B cell (primary cell): ENCODE measurements around the gene MAP3K21. TPM values are rescaled to one million over a fixed set of nuclear protein-coding genes. Genes with fewer than 3 reads are reported as not detected.

Source experiments
- ATAC-seq: fragments of 200-7000 bp; cut with Tn5 transposase; one replicate; pipeline ENCODE4 v1.10.0; 2021; ENCODE audit warnings: low read depth, mild to moderate bottlenecking, moderate number of reproducible peaks, moderate library complexity
- CTCF ChIA-PET: fragments of 350-600 bp; sonication (Branson Sonifier 250); formaldehyde crosslinking; loops from one replicate; lab custom pipeline; 2021; ENCODE audit warnings: antibody characterized with exemption, inconsistent platforms; lab: Charles Lee
- POLR2A ChIA-PET: fragments of 350-600 bp; sonication (Branson Sonifier 250); formaldehyde crosslinking; loops from one replicate; lab custom pipeline; 2021; ENCODE audit warnings: antibody characterized with exemption; lab: Charles Lee
- DNase-seq: peaks from one replicate; pipeline ENCODE4 v3.0.0; 2013
- H2AFZ ChIP-seq: 2 replicates; pipeline ENCODE4 v1.6.1; 2012; ENCODE audit warnings: mild to moderate bottlenecking, low read depth, low read length; ENCODE audit not compliant: insufficient read depth, poor library complexity, severe bottlenecking
- H3K27ac ChIP-seq, 2 donors: 1 replicate in 1 of 2; 2 replicates in 1 of 2; pipeline ENCODE4 v1.5.1; 2012 to 2013; ENCODE audit warnings: low read length in 2 of 2, mild to moderate bottlenecking in 2 of 2, moderate library complexity in 1 of 2
- H3K27me3 ChIP-seq, 4 experiments: fragments of 200-600 bp in 1 of 4; sonication (generic) in 1 of 4; replicated peaks in 1 of 4; 1 replicate in 2 of 4; 2 replicates in 2 of 4; pipeline versions ENCODE4 v1.6.1 to v1.7.0; 2013 to 2016; ENCODE audit warnings: low read length in 3 of 4, mild to moderate bottlenecking in 2 of 4, mixed read lengths in 1 of 4, moderate library complexity in 1 of 4; ENCODE audit not compliant: insufficient read depth in 4 of 4, control insufficient read depth in 3 of 4; ENCODE audit errors: control extremely low read depth in 1 of 4
- H3K36me3 ChIP-seq, 2 experiments: replicated peaks in 1 of 2; 1 replicate in 1 of 2; 2 replicates in 1 of 2; pipeline versions ENCODE4 v1.6.1 to v1.7.1; 2013; ENCODE audit warnings: low read length in 1 of 2; ENCODE audit not compliant: insufficient read depth in 2 of 2, control insufficient read depth in 1 of 2; ENCODE audit errors: control extremely low read depth in 1 of 2, extremely low read depth in 1 of 2
- H3K4me1 ChIP-seq, 2 donors: fragments of 200-600 bp in 1 of 2; sonication (generic) in 1 of 2; 1 replicate in 1 of 2; 2 replicates in 1 of 2; pipeline versions ENCODE4 v1.5.1 to v1.6.1; 2013 to 2017; ENCODE audit warnings: low read length in 2 of 2; ENCODE audit not compliant: control insufficient read depth in 2 of 2, insufficient read depth in 2 of 2
- H3K4me2 ChIP-seq: replicated peaks from 2 replicates; pipeline ENCODE3; 2012; ENCODE audit warnings: mild to moderate bottlenecking, low read depth, low read length; ENCODE audit not compliant: poor library complexity, severe bottlenecking
- H3K4me3 ChIP-seq, 5 experiments: fragments of 200-600 bp in 1 of 5; sonication (generic) in 1 of 5; 1 replicate in 3 of 5; 2 replicates in 2 of 5; pipeline versions ENCODE4 v1.5.1 to v1.7.0; 2011 to 2016; ENCODE audit warnings: low read length in 4 of 5, mild to moderate bottlenecking in 4 of 5, low read depth in 2 of 5, control low read depth in 1 of 5, moderate library complexity in 1 of 5; ENCODE audit not compliant: insufficient read depth in 1 of 5; ENCODE audit errors: control extremely low read depth in 1 of 5, extremely low read depth in 1 of 5
- H3K79me2 ChIP-seq: fragments of 200-600 bp; sonication (generic); one replicate; pipeline ENCODE4 v1.6.0; 2016; ENCODE audit warnings: low read length; ENCODE audit not compliant: control insufficient read depth, insufficient read depth
- H3K9ac ChIP-seq: fragments of 200-600 bp; sonication (generic); 2 replicates; pipeline ENCODE4 v1.6.1; 2017; ENCODE audit warnings: mild to moderate bottlenecking, low read length, moderate library complexity
- H3K9me3 ChIP-seq, 3 donors: one replicate each; pipeline versions ENCODE4 v1.6.1 to v1.7.1; 2013; ENCODE audit warnings: low read length in 2 of 3; ENCODE audit not compliant: control insufficient read depth in 2 of 3, insufficient read depth in 1 of 3; ENCODE audit errors: control extremely low read depth in 1 of 3
- H4K20me1 ChIP-seq: 2 replicates; pipeline ENCODE4 v1.6.0; 2012; ENCODE audit warnings: mild to moderate bottlenecking, low read length; ENCODE audit not compliant: insufficient read depth, control insufficient read depth, poor library complexity, severe bottlenecking
- H3K27ac Mint-ChIP-seq: one replicate; pipeline ENCODE4 v1.8.0; 2021; ENCODE audit warnings: mixed read lengths
- H3K27me3 Mint-ChIP-seq: one replicate; pipeline ENCODE4 v1.8.0; 2021; ENCODE audit warnings: mixed read lengths
- H3K4me1 Mint-ChIP-seq: one replicate; pipeline ENCODE4 v1.8.0; 2021; ENCODE audit warnings: mixed read lengths
- H3K4me3 Mint-ChIP-seq: one replicate; pipeline ENCODE4 v1.8.0; 2021; ENCODE audit warnings: mixed read lengths
- H3K9me3 Mint-ChIP-seq: one replicate; pipeline ENCODE4 v1.8.0; 2022; ENCODE audit warnings: mixed read lengths; ENCODE audit not compliant: insufficient read depth
- EZH2 ChIP-seq: IDR thresholded peaks from 2 replicates; pipeline ENCODE4 v1.6.1; 2012; ENCODE audit warnings: borderline replicate concordance, low read depth, mild to moderate bottlenecking, moderate library complexity, low read length; ENCODE audit not compliant: insufficient read depth, poor library complexity, severe bottlenecking
- WGBS: methylation state at CpG from one replicate; pipeline ENCODE4 v1.1.5; 2013; ENCODE audit warnings: missing lambda C conversion rate; ENCODE audit not compliant: insufficient coverage; 5-methylcytosine and 5-hydroxymethylcytosine counted together
- intact Hi-C: fragments of 100-400 bp; cut with micrococcal nuclease; formaldehyde crosslinking; loops from one replicate; pipeline ENCODE4 v1.10.0; 2022
- polyA plus RNA-seq: library from polyadenylated mRNA; depleted of rRNA; stranded (reverse); fragments of >200 nt; gene quantifications from 2 replicates; pipeline ENCODE4 v1.2.3, GENCODE V29; 2012
- total RNA-seq, 2 donors: library from RNA; stranded (reverse); fragments of 120-200 nt in 1 of 2; gene quantifications; 1 replicate in 1 of 2; 2 replicates in 1 of 2; pipeline versions ENCODE4 v1.2.3 to v1.2.4, GENCODE V29; 2013 to 2022
- TF ChIP-seq, protein P1 (sequence below): fragments of 200-600 bp; IDR thresholded peaks from one replicate; pipeline ENCODE4 v1.8.0; 2022; ENCODE audit warnings: antibody characterized with exemption, mild to moderate bottlenecking

Gene MAP3K21
- total and polyA plus RNA-seq, 2 donors (not counting 1 experiment from before 2014, with no cell fraction given) = 1.5 to 3.7 TPM

DNA sequence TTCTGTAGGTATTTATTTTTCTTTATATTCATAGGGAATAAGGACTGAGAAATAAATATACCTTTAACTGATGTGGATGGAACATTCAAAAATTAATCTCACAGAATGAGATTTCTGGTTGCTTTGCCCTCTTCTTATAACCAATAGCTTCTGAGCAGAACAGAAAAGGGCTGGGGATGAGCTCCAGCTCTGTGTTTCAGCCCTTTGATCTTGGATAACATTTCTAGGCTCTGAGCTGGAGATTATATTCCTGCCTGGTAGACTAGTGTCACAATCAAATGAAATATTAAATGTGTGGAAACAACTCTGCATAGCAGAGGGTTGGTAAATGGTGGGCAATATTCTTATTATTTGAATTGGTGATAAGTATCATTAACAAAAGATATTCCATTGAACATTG, 14.6 kb downstream of the MAP3K21 start:
- ChIA-PET POLR2A (no interaction called here), CTCF (no interaction called here)
- Histone ChIP-seq H4K20me1 (no peaks in the 10 kb centered on the region), H3K9me3 (peaks cover 0 to 1% (median 0%) of the 10 kb centered on the region in 3 donors), H3K79me2 (no peaks in the 10 kb centered on the region), H3K36me3 (no peaks in the 10 kb centered on the region), H3K9ac (no peak overlapping the region), H3K4me1 (no peaks in the 10 kb centered on the region), H3K4me2 (no peak overlapping the region), H3K4me3 (no peak overlapping the region), H3K27ac (no peak overlapping the region), H3K27me3 (peaks cover 0 to 3% (median 0%) of the 10 kb centered on the region in 4 experiments), H2AFZ (no peak overlapping the region)
- Mint-ChIP-seq H3K27ac (no peak overlapping the region), H3K4me3 (no peak overlapping the region), H3K9me3 (no peaks in the 10 kb centered on the region), H3K4me1 (peaks cover 5% of the 10 kb centered on the region), H3K27me3 (peaks cover 40% of the 10 kb centered on the region)
- TF ChIP-seq EZH2 = no peak
- TF ChIP-seq, protein P1, sequence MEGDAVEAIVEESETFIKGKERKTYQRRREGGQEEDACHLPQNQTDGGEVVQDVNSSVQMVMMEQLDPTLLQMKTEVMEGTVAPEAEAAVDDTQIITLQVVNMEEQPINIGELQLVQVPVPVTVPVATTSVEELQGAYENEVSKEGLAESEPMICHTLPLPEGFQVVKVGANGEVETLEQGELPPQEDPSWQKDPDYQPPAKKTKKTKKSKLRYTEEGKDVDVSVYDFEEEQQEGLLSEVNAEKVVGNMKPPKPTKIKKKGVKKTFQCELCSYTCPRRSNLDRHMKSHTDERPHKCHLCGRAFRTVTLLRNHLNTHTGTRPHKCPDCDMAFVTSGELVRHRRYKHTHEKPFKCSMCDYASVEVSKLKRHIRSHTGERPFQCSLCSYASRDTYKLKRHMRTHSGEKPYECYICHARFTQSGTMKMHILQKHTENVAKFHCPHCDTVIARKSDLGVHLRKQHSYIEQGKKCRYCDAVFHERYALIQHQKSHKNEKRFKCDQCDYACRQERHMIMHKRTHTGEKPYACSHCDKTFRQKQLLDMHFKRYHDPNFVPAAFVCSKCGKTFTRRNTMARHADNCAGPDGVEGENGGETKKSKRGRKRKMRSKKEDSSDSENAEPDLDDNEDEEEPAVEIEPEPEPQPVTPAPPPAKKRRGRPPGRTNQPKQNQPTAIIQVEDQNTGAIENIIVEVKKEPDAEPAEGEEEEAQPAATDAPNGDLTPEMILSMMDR = no peak
- intact Hi-C loops = no loop called here
- no peak for DNase-seq
- ATAC-seq = no peak

DNA sequence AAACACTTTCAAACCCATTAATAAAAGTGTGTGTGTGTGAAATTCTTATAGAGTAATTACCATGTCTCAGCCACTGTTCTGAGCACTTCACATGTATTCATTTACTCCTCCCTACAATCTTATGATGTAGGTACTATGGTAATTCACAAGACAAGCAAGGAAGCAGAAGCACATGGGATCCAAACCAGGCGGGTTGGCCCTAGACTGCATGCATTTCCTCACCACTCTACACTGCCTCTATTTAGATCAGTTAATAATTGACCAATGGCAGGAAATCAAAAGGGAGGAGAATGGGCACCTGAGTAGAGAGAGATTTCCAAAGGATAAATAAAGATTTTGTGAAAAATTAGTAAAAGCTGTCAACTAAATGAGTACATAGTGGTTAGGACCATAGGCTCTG, 15.7 kb downstream of the MAP3K21 start:
- POLR2A ChIA-PET = no interaction called here
- H3K4me3 ChIP-seq = no peak overlapping the region

More for the DNA sequence above, 15.7 kb downstream of the MAP3K21 start:
- Mint-ChIP-seq H3K4me1 (peaks cover 5% of the 10 kb centered on the region), H3K9me3 (no peaks in the 10 kb centered on the region), H3K27ac (no peak overlapping the region), H3K27me3 (peaks cover 33% of the 10 kb centered on the region), H3K4me3 (no peak overlapping the region)
- intact Hi-C loops = no loop called here
- CTCF ChIA-PET = interaction anchor here (1.1 kb wide), 1 partner anchor 21 kb away, joined by 3 read pairs; no protein-coding TSS in a partner anchor
- ATAC-seq = no peak
- Histone ChIP-seq H3K36me3 (no peaks in the 10 kb centered on the region), H2AFZ (no peak overlapping the region), H3K4me2 (no peak overlapping the region), H3K79me2 (no peaks in the 10 kb centered on the region), H3K27me3 (peaks cover 0 to 3% (median 0%) of the 10 kb centered on the region in 4 experiments), H3K4me1 (no peaks in the 10 kb centered on the region), H3K9ac (no peak overlapping the region), H3K9me3 (peaks cover 0 to 1% (median 0%) of the 10 kb centered on the region in 3 donors), H4K20me1 (no peaks in the 10 kb centered on the region), H3K27ac (no peak overlapping the region)
- DNase-seq = no peak
- no peak for TF ChIP-seq EZH2
- TF ChIP-seq, protein P1 = no peak
- no CpG with 5 or more reads among the region's 1 CpG for WGBS
